Cardiac muscle cell (in vitro differentiated cells and primary cell): ENCODE results near the gene PTTG1IP2. TPM values are rescaled to one million over a fixed set of nuclear protein-coding genes. Genes with fewer than 3 reads are reported as not detected.
A peak's percentile ranks its signal among the peaks of the same experiment; 100 is the strongest.
"Not testable (repeated sequence)": the region's sequence is repeated elsewhere in the genome, so short reads cannot be mapped to it uniquely, and the experiment has no call there.

Experiments
- DNase-seq, 2 donors: peaks; one replicate each; pipeline versions ENCODE4 v3.0.0 to v3.0.0-alpha.2; 2010 to 2017; ENCODE audit warnings: low read depth in 1 of 2, low spot score in 1 of 2
- H3K27ac ChIP-seq: fragments of 200-600 bp; sonication (generic); 2 replicates; pipeline ENCODE4 v1.5.1; 2016
- H3K27me3 ChIP-seq: fragments of 200-600 bp; sonication (generic); 2 replicates; pipeline ENCODE4 v1.6.0; 2016; ENCODE audit warnings: control low read depth
- H3K36me3 ChIP-seq: fragments of 200-600 bp; sonication (generic); 2 replicates; pipeline ENCODE4 v1.5.1; 2016; ENCODE audit warnings: control low read depth
- H3K4me1 ChIP-seq: fragments of 200-600 bp; sonication (generic); 2 replicates; pipeline ENCODE4 v1.8.1; 2017; ENCODE audit warnings: low read depth, mild to moderate bottlenecking, mixed run types
- H3K4me3 ChIP-seq: fragments of 200-600 bp; sonication (generic); 2 replicates; pipeline ENCODE4 v1.5.1; 2016; ENCODE audit warnings: mild to moderate bottlenecking
- H3K9me3 ChIP-seq: fragments of 200-600 bp; sonication (generic); 2 replicates; pipeline ENCODE4 v1.5.1; 2017; ENCODE audit warnings: low read depth, mild to moderate bottlenecking, control low read depth
- polyA plus RNA-seq: library from polyadenylated mRNA; unstranded; fragments of >200 nt; fragmentation: Nextera tagmentation; extraction: Ambion mirVana; gene quantifications from 2 replicates; pipeline ENCODE4 v1.2.1, GENCODE V29; 2016
- total RNA-seq: library from RNA; depleted of rRNA; stranded (reverse); fragments of >200 nt; gene quantifications from 2 replicates; pipeline ENCODE4 v1.2.3, GENCODE V29; 2016
- TF ChIP-seq, protein P1 (sequence below): IDR thresholded peaks from 2 replicates; pipeline ENCODE4 v1.5.1; 2012; ENCODE audit warnings: low read depth, mild to moderate bottlenecking, low read length

The PTTG1IP2 gene
- total and polyA plus RNA-seq, 2 experiments from 2014 or later, result not detected

GRCh38 chr7:90453931-90454330 lies 15.5 kb upstream of the PTTG1IP2 start:
- TF ChIP-seq, protein P1, sequence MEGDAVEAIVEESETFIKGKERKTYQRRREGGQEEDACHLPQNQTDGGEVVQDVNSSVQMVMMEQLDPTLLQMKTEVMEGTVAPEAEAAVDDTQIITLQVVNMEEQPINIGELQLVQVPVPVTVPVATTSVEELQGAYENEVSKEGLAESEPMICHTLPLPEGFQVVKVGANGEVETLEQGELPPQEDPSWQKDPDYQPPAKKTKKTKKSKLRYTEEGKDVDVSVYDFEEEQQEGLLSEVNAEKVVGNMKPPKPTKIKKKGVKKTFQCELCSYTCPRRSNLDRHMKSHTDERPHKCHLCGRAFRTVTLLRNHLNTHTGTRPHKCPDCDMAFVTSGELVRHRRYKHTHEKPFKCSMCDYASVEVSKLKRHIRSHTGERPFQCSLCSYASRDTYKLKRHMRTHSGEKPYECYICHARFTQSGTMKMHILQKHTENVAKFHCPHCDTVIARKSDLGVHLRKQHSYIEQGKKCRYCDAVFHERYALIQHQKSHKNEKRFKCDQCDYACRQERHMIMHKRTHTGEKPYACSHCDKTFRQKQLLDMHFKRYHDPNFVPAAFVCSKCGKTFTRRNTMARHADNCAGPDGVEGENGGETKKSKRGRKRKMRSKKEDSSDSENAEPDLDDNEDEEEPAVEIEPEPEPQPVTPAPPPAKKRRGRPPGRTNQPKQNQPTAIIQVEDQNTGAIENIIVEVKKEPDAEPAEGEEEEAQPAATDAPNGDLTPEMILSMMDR, result no peak
- no peak for DNase-seq
- Histone ChIP-seq H3K4me1 (no peaks in the 10 kb centered on the region), H3K27me3 (no peaks in the 10 kb centered on the region), H3K36me3 (no peaks in the 10 kb centered on the region), H3K9me3 (no peaks in the 10 kb centered on the region), H3K4me3 (no peak overlapping the region), H3K27ac (no peak overlapping the region)

DNA sequence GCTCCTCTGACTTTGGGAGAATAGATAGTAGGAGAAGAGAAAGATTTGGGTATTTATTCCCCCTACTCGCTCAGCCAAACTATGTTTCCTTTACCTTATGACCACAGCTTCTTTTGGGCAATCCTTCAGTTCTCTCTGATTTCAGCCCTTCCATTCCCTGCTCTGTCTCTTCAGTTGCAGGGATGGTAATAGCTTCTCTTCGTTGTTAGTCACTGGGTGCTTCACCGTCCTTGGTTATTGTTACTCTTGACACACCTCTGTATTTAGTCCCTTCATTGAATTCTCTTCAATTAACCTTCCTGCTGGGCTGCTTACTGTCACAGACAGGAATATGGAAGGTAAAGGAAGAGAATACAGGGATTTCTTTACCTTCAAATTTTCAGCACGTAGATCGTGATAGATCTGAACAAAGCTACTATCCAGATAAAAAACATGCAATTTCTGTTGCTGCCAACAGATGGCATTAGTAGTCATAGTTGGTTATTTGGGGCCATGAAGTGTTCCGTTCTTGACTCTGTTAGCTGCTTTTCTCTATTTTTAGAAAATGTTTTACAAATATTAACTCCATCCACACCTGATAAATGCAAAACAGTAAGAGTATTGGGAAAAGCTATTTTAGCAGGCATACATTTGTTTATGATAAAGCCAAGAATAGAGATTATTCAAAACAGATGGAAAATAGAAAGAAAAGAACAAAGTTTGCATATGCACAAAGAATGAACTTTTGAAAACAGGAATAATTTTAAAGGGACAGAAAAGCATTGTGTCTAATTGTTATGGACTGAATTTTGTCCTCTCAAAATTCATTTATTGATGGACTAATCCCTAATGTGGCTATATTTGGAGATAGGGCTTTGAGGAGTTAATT lies 14.0 kb upstream of the PTTG1IP2 start:
- Histone ChIP-seq H3K4me1 (no peaks in the 10 kb centered on the region), H3K4me3 (peak overlapping the region; percentile 11), H3K27me3 (no peaks in the 10 kb centered on the region), H3K27ac (no peak overlapping the region), H3K9me3 (no peaks in the 10 kb centered on the region), H3K36me3 (no peaks in the 10 kb centered on the region)
- TF ChIP-seq, protein P1, result peak; percentile 76
- peak; percentile 59 to 64 for DNase-seq

GRCh38 chr7:90458104-90458503 lies 11.3 kb upstream of the PTTG1IP2 start:
- TF ChIP-seq, protein P1, result no peak
- H3K4me1 ChIP-seq, result no peaks in the 10 kb centered on the region
- no peak for DNase-seq
- no peak overlapping the region for H3K27ac ChIP-seq
- no peaks in the 10 kb centered on the region for H3K36me3 ChIP-seq
- H3K4me3 ChIP-seq, result no peak overlapping the region
- no peaks in the 10 kb centered on the region for H3K9me3 ChIP-seq
- H3K27me3 ChIP-seq, result no peaks in the 10 kb centered on the region

- Histone ChIP-seq H3K4me1 (no peaks in the 10 kb centered on the region), H3K4me3 (no peak overlapping the region), H3K36me3 (no peaks in the 10 kb centered on the region), H3K27ac (no peak overlapping the region), H3K9me3 (no peaks in the 10 kb centered on the region), H3K27me3 (no peaks in the 10 kb centered on the region)
- DNase-seq, result peak in 1 of 2 donors; percentile 16
- TF ChIP-seq, protein P1, result peak; percentile 45
These were observed 9.6 kb upstream of the PTTG1IP2 start for GRCh38 chr7:90459888-90460287.

- no peaks in the 10 kb centered on the region for H3K9me3 ChIP-seq
- DNase-seq, result peak in 1 of 2 donors; percentile 19
- TF ChIP-seq, protein P1, result no peak
These were observed 8.2 kb upstream of the PTTG1IP2 start for GRCh38 chr7:90461219-90461618.

DNA sequence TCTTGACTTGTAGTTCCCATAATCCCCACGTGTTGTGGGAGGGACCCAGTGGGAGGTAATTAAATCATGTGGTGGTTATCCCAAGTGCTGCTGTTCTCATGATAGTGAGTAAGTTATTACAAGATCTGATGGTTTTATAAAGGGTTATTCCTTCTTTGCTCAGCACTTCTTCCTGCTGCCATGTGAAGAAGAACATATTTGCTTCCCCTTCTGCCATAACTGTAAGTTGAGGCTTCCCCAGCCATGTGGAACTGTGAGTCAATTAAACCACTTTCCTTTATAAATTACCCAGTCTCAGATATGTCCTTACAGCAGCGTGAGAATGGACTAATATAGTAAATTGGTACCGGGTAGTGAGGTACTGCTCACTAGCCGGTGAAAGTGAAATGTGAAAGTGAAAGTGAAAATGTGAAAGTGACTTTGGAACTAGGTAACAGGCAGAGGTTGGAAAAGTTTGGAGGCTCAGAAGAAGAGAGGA lies 6.2 kb upstream of the PTTG1IP2 start:
- H3K36me3 ChIP-seq, H3K4me3 ChIP-seq, H3K27me3 ChIP-seq, H3K27ac ChIP-seq, H3K4me1 ChIP-seq, H3K9me3 ChIP-seq: not testable (repeated sequence)
- peak in 1 of 2 donors; percentile 10 for DNase-seq

More at GRCh38 chr7:90461219-90461618, 8.2 kb upstream of the PTTG1IP2 start:
- Histone ChIP-seq H3K4me1 (no peaks in the 10 kb centered on the region), H3K27me3 (no peaks in the 10 kb centered on the region), H3K4me3 (no peak overlapping the region), H3K36me3 (no peaks in the 10 kb centered on the region), H3K27ac (no peak overlapping the region)
